NCI-H2227 (cell line): Measurements from ENCODE around the gene UBE2J2.

ENCODE experiments used
- DNase-seq: peaks from one replicate; lab custom pipeline; 2025; ENCODE audit not compliant: unreplicated experiment; lab: John Stamatoyannopoulos, UW

Gene UBE2J2

DNA sequence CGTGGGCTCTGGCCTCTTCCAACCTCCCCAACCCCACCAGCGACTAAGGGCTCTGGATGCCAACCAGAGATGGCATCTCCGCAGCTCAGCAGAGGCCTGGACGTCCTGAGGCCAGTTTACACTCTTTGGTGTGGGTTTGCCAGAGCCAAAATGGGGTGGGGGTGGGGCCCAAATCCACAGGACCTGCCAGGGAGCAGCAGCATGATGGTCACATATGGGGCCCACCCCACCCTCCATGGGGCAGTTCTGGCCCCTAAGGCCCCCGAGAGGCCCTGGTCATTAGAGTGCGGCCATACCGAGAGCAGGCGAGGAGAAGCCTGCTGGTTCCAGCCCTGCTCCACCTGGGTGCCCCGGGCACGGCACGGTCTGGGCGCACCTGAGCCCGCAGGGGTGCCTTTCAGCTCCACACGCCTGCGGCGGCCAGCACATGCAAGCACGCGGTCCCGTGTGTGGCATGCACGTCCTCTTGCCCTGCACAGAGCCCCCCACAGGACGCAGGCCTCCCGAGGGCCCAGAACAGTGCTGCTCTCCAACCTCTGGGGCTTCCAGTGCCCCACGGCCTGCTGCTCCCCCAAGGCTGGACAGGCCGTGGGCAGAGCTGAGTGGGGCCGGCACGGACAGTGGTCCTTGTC, 31.9 kb downstream of the UBE2J2 start:
- no peak for DNase-seq

DNA sequence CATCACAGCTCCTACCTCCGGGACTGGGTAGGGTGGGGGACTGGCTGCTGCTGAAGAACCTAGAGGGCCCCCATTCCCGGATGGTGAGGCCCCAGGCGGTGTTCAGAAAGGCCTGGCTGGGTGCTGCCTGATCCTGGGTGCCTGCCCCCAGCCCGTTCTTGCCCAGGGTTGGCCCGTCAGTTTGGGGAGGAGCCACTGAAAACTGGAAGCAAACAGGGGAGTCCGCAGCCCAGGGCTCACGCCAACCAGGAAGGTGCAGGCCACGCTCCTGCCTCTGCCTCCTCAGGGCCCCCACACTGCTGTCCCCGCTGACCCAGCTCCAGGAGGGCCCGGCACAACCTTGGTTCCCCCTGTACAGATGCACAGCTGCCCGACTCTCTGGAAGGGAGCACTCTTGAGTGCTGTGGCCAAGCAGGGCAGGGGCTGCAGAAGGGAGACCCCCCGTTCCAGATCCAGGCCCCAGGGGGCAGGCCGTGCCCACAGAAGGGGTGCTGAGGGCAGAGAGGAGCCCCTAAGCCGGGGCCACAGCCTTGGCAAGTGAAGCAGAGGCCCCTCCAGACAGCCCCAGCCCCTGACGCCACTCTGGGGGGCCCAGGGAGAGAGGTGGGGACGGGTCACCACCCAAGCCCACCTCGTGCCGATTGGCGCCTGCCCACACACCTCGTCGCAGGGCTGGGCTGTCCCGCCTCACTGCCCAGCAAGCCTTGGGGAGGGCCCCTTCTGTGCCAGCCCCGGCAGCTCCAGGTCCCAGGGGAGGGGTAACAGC, 32.6 kb downstream of the UBE2J2 start:
- no peak for DNase-seq

DNA sequence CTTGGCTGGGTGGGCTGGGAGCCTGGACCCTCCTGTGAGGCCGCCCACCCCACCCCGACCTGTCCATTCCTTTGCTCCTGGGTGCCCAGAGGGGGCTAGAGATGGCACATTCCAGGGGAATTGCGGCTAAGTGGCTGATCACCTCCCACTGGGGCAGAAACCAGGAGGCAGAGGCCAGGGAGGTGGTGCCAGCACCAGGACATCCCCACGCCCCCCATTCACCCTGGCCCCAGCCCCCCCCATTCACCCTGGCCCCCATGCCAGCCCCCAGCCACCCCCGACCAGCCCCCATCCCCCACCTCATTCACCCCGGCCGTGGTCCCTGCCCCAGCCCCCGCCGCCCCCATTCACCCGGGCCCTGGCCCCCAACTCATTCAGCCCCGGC, 33.3 kb downstream of the UBE2J2 start:
- no peak for DNase-seq

DNA sequence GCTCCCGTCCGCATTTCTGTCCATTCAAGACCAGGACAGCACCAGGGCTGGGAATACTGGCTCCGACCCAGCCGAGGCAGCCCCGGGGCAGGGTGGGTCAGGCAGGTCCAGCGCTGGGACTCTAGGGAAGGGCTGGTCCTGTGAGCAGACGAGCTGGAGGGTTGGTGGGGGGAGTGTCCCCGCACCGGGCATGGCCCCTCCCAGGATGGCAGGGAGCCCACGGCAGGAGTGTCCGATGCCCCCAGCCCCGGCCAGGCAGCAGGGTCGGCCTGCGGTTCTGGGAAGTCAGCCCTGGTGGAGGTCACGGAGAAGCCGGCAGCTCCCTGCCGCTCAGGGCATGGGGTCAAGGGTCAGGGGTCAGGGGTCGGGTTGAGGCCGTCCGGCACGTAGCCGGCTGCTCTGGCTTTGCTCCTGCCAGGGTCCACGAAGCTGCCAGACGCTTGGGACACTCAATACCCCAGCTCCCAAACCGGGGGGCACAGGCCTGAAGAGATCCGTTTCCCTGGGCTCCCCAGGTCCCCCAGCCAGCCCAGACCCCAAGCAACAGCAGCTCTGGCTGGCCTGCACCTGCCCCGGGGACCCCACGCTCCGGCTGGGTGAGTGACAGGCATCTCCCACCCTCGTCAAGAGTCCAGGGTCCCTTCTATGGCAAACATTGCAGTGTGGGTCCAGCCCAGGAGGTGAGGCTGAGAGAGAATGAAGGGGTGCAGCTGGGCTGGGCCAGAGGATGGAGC, 33.9 kb downstream of the UBE2J2 start:
- DNase-seq = no peak

DNA sequence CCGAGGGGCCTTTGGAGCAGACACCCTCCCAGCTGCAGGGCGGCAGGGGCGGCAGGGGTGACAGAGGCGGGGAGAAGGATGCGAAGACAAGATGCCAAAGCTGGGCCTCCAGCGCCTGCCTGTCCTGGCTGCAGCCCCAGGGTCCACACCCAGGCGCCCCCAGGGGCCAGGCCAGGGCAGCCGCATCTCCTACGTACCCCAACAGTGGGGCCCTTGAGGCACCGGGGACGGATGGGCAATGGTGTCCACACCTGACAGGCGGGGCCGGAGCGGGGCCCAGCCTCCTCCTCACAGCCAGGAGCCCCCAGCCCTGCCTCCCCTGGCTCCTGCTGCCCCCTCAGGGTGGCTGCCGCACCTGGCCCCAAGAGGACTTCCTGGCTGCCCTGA, 34.4 kb downstream of the UBE2J2 start:
- no peak for DNase-seq

DNA sequence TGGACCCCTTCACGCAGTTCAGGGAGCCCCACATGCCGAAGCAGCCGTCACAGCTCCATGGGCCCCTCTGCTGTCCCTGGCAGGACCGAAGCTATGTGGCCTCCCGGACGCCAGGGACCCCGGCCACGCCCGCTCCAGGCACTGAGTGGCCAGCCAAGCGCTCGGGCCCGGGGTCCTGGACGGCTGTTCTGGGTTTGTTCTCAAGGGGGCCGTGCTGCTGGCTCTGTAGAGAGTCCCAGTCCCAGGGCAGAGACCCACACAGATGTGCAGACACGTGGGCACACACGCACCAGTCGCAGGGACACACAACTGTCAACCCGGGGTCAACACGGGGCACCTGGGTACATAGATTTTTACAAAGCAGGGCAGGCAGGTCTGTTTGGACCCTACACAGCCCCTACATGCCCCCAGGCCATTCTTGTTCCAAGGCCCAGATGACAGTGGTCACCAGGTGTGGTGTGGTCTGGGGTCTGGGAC, 34.9 kb downstream of the UBE2J2 start:
- no peak for DNase-seq

DNA sequence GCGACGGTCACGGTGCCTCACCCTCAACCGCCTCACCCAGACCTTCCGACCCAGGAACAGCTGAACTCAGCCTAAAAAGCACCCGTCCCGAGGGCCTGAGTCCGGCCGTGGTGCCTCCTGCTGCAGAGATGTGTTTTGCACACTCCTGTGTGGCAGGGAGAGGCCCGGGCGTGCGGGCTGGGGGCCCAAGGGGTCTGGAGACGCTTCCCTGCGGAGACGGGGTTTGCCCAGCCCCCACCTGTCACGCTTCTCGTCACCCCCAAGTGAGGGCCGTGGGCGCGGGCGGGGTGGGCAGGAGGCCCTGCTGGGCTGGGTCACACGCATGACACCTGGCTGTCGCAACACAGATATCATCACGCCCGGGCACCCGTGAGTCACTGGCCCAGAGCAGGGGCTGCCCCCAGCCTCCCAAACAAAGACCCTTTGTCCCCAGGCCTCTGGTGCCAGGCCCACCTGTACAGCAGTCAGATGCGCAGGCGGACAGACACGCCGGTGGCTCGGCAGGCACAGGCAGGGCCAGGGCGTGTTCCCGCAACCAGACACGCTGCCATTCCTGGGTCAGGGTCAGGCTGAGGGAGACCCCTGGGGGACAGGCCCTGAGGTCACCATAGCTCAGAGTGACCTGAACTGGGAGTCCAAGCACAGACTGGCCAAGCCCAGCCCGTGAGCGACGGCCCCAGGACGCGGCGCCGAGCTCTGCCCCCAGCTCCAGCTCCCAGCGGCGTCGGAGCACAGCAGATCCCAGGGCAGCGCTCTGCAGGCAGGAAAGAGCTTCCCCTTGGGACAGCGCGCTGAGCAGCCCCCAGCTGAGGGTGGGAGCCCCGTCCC, 35.6 kb downstream of the UBE2J2 start:
- no peak for DNase-seq

DNA sequence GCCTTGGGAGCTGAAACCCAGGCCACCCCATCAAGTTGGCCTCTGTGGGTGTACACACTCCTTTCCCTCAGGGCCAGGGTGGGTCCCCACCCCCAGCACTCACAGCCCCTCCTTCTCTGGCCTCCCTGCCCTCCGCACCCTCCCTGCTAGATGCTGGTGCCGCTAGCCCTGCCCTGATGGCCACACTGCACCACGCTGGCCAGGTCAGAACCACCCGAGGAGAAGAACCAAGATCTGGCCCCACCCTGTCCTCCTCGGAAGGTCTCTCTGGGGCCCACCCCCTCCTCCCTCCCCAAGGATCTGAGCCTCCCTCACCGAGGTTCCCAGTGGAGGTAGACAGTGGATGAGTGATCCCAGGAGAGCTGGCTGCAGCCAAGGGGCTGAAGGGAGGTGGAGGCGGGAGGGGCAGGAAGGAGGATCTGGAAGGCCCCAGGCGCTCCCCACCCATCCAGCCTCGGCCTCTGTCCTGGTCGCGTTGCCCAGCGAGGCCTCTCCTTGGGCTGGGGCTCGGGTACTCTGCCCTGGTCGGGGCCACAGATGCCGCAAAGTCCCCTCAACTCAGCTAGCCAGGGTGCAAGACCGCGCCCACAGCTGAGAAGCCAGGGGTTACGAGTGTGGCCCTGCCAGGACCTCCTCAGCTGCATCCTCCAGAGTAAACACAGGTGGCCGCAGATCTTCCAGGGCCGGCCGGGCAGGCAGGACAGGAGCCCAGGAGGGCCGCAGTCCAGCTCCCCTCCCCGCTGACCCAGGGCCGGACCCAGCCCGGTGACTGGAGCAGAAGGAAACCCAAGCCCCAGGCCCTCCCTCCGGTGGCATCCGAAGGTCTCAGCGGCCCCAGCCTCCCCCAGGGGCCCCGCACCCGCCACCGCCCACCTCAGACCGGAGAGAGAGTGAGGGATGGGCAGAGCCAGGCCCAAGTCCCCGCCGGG, 36.4 kb downstream of the UBE2J2 start:
- DNase-seq = no peak

DNA sequence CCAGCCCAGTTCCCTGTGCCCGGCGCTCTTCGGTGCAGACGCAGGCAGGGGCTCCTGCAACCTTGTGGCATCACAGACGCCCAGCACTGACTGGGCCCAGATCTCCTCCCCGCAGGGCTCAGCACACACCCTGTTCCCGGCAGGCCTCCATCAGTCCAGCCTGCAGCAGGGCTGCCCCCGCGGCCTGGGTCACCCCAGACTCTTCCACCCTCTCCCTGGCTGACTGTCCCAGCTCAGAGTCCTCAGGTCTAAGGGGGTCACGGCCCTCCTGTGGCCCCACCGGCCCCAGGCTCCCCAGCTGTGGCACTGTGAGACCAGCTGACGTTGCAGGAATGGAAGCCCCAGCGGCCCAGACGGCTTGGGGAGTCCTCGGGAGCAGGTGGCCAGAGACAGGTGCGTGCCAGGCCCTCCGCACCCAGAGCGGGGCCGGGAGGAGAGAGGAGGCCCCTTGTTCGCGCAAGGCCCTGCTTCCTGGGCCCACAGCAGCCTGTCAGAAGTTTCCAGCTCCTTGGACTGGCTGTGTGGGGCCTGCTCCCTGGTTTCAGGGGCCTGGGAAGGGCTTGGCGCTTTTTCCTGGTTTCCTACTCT, 37.4 kb downstream of the UBE2J2 start:
- no peak for DNase-seq

DNA sequence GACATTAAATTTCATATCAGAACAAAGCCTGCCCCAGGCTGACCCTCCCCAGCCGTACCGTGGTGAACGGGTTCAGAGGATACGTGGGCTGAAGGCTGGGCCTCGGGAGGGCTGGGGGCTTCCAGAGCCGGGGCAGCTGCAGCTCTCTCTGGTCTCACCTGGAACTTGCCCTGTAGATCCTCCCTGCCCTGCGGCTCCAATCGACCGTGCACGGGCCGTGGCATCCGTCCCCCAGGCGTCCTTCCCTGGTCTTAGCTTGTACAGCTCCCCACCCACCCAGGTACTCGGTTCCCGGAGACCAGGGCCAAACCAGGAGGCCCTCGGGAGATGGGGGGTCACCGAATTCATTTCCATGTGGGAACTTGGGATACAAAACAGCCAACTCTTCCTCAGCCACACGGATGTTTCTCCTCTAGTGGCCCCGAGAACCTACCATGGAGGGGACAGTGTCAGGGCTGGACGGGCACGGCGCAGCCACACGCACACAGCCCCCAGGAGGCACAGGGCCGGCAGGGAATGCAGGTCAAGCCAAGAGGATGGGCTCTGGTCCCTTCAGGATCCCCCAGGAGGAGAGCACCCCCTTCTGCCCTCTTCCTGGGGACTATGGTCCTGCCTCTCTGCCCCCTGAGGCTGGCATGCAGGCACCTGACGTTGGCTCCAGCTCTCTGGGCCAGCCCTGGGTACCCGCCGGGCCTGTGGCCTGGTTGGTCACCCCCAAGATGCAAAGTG, 38.5 kb downstream of the UBE2J2 start:
- no peak for DNase-seq

DNA sequence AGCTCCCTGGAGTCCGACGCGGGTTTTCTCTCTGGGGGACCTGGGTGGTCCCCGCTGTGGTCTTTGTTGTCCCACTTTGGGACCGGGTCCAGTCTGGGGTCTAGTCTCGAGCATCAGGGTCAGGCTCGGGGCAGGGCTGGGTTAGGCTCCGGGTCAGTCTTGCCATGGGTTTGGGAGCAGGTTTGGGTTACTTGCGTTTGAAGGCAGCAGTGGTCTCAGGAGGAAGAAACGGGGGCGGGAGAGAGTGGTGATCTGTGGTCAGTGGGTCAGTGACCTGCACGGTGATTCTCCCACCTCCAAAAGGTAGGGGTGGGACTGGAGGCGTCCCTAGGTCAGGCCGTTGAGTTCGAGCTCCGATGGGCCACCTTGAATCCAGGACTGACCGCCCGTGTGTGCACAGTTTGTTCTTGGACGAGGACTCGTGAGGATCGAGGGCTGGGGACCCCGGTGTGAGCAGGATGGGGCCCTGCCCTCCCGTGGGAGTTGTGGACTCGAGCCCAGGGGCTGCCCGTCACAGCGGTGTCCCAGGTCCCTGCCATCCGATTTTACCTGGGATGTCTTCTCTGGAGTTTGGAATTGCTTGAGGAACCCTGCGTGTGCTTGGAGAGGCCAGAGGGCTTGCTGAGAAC, 39.4 kb downstream of the UBE2J2 start:
- no peak for DNase-seq

DNA sequence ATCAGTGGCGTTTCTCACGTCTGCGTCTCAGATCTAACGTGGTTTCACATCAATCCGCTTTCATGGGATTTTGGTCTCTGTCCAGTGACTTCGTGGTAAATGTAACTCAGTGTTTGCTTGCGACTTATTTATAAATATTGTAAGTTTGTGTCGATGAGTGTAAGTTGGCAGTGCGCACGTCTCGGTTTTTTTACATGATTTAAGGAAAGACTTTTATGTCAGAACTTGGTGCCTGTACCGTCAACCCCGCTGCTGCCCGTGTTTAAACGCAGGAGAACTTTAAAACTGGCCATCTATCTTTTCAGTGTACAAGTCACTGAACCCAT, 40.1 kb downstream of the UBE2J2 start:
- DNase-seq = no peak

DNA sequence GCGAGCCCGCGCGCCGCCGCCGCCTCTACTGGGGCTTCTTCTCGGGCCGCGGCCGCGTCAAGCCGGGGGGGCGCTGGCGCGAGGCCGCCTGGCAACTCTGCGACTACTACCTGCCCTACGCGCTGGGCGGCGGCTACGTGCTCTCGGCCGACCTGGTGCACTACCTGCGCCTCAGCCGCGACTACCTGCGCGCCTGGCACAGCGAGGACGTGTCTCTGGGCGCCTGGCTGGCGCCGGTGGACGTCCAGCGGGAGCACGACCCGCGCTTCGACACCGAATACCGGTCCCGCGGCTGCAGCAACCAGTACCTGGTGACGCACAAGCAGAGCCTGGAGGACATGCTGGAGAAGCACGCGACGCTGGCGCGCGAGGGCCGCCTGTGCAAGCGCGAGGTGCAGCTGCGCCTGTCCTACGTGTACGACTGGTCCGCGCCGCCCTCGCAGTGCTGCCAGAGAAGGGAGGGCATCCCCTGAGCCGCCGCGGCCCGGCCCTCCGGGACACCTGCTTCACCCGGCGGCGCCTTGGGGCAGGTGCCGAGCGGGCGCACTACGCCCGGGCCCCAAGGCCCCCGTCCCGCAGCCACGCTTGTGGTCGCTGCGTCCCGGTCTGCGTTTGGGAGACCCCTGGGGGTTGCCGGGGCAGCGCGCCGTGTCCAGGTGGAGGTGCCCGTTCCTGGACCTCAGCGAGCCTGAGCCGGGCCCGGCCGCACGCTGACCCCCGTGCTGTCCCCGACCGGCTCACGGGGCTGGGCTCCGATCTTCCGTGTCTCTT, 40.7 kb downstream of the UBE2J2 start:
- no peak for DNase-seq

DNA sequence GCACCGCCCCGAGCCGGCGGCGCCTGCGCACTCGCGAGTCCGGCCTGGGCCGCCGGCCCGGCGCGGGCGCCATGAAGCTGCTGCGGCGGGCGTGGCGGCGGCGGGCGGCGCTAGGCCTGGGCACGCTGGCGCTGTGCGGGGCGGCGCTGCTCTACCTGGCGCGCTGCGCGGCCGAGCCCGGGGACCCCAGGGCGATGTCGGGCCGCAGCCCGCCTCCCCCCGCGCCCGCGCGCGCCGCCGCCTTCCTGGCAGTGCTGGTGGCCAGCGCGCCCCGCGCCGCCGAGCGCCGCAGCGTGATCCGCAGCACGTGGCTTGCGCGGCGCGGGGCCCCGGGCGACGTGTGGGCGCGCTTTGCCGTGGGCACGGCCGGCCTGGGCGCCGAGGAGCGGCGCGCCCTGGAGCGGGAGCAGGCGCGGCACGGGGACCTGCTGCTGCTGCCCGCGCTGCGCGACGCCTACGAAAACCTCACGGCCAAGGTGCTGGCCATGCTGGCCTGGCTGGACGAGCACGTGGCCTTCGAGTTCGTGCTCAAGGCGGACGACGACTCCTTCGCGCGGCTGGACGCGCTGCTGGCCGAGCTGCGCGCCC, 41.4 kb downstream of the UBE2J2 start, which contains the start of gene B3GALT6:
B3GALT6 (plus strand) TSS at position 30 of the 588 bp plus-strand sequence; CDS start at position 72, 42 bp downstream.
- no peak for DNase-seq

DNA sequence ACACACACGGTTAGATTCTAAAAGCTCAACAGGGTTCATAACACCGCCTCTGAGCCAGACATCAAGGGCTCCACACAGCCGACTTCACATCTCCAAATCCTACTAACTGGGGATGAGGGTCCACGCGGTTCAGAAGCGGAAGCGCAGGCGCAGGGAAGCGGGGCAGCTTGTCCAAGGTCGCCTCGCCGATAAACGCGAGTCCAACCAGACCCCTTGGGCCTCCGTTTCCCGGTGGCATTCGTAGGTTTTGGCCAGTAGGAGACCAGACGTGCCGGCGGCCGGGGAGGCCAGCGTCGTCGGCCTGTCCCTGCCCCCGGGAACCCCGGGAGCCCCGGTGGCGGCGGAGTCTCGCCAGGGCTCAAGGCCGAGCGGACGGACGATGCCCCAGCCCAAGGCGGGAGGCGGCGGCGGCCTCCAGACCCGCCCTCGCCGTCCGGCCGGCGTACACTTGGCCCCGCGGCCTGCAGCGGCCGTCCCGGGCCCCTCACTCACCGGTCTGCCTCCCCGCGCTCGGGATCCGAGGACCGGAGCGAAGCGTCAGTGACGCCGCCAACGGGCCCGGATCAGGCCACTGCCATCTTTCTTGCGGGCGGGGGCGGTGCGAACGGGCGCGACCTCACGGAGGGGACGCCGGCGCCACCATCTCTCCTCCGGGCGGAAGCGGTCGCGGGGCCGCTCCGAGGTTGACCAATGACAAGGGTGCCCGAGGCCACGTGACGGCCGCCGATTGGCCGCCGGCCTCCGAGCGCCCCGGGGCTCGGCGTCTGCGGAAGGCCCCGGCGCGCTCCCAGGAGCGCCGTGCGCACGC, 42.0 kb downstream of the UBE2J2 start, which contains the start of gene SDF4:
SDF4 (minus strand) TSS at position 602 of the 808 bp plus-strand sequence. CDS start 3,229 bp downstream, outside the sequence.
- peak; percentile 99 for DNase-seq

DNA sequence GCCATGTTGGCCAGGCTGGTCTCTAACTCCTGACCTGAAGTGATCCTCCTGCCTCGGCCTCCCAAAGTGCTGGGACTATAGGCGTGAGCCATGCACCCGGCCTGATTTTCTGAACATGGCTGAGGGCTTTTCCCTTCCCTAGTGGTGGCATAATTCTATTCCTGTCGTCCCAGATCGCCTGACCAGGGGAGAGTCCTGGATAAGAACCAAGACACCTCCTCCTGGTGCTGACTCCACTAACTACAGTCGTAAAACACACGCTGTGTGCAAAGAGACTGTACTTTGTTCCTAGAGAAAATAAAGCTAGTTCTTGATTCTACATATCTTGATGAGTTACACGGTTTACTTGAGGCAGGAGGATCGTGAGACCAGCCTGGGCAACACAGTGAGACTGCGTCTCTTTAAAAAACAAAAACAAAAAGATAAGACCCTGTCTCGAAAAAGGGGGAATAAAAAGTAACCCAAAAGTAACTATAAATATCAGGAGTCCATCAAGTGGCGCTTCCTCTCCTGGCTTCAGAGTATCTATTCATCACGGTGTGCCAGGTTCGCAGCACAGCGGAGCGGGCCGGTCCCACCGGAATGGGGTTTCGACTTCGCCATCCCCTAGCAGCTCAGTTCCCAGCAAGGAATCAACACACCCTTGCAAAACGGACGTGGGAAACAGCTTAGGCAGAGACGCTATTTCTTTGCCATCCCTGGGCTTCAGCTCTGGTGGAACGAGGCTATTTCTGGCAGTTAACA, 42.8 kb downstream of the UBE2J2 start:
- DNase-seq = peak; percentile 22
